ENCODE data around the gene ENC1. TPM values are rescaled to one million over a fixed set of nuclear protein-coding genes. Genes with fewer than 3 reads are reported as not detected.

ENC1 gene
- total and polyA plus RNA-seq, 2 experiments from 2014 or later: 14.6 to 15.3 TPM

DNA sequence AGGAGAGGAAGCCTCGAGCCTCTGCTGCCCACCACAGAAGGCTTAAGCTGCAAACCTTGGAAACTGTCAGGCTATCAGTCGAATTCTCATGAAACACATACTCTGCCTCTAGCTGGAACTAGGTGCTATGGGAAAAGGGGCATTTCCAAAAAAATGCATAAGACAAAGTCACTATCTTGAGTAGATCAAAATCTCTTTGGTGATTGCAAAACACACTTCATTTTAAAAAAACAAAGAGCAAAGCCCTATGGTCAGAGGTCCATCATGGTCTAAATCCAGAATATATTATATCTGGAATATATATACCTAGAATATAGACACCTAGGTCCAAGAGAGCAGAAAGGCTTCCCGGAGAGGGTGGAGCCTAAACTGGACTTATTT, 59.8 kb downstream of the ENC1 start:
- no peak overlapping the region for H3K4me2 ChIP-seq (ENCODE audit: unreplicated experiment)
- 81 to 92% methylated on average over 3 of the region's 3 CpGs for WGBS, 2 experiments (ENCODE audit: low coverage in 1 of 2, low lambda C conversion rate in 2 of 2, missing lambda C conversion rate in 2 of 2)
- H3F3A ChIP-seq (ENCODE audit: insufficient read depth): peaks cover 7% of the 10 kb centered on the region; the same call in 1 of the 2 replicates
- H3K4me1 ChIP-seq (ENCODE audit: insufficient read depth): peaks cover 13% of the 10 kb centered on the region
- TF ChIP-seq EZH2 (IDR thresholded peaks at IDR 0.05; ENCODE audit: insufficient read depth, poor library complexity, severe bottlenecking) (no peak), EZH2phosphoT487 (IDR thresholded peaks at IDR 0.05; ENCODE audit: insufficient read depth, low read depth) (no peak)
- no peaks in the 10 kb centered on the region for H4K20me1 ChIP-seq (ENCODE audit: insufficient read depth)
- H3K9ac ChIP-seq: no peak overlapping the region
- no peaks in the 10 kb centered on the region for H3K9me3 ChIP-seq (ENCODE audit: low read depth)
- H2AFZ ChIP-seq: no peak overlapping the region
- in situ Hi-C loops (cut with MboI): no loop called here
- DNase-seq: no peak
- H3K79me2 ChIP-seq (ENCODE audit: insufficient read depth): no peaks in the 10 kb centered on the region
- no peaks in the 10 kb centered on the region for H3K27me3 ChIP-seq (replicated peaks; ENCODE audit: insufficient read depth)
- no peaks in the 10 kb centered on the region for H3K9me2 ChIP-seq (ENCODE audit: insufficient read depth)
- H3K36me3 ChIP-seq (ENCODE audit: low read depth): no peaks in the 10 kb centered on the region
- no peak overlapping the region for H3K4me3 ChIP-seq
- no peak overlapping the region for H3K27ac ChIP-seq

DNA sequence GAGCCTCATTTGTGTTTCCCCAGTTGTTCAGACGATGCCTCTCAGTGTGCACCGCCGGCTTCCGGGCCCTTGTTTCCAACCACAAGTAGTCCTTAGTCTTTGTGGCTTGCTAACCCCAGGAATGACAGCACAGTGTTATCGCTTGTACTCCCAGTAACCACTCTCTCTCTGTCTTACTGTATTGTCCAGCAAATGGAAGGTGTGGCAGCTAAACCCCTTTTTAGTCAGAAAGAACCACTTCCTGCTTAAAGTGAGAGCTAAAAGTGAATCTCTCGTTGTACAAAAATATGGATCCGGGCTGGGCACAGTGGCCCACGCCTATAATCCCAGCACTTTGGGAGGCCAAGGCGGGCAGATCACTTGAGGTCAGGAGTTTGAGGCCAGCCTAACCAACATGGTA, 61.3 kb downstream of the ENC1 start:
- peaks cover 21% of the 10 kb centered on the region for H3K4me1 ChIP-seq (ENCODE audit: insufficient read depth)
- in situ Hi-C loops (cut with MboI): no loop called here
- H3K27ac ChIP-seq: no peak overlapping the region
- H3K9ac ChIP-seq: no peak overlapping the region
- no peaks in the 10 kb centered on the region for H3K9me2 ChIP-seq (ENCODE audit: insufficient read depth)
- no peak overlapping the region for H3K4me2 ChIP-seq (ENCODE audit: unreplicated experiment)
- no peaks in the 10 kb centered on the region for H3K27me3 ChIP-seq (replicated peaks; ENCODE audit: insufficient read depth)
- no peak overlapping the region for H2AFZ ChIP-seq
- no peak for DNase-seq
- H3K36me3 ChIP-seq (ENCODE audit: low read depth): no peaks in the 10 kb centered on the region
- H3K4me3 ChIP-seq: no peak overlapping the region
- no peaks in the 10 kb centered on the region for H4K20me1 ChIP-seq (ENCODE audit: insufficient read depth)
- 97 to 99% methylated on average over 9 of the region's 9 CpGs for WGBS, 2 experiments (ENCODE audit: low coverage in 1 of 2, low lambda C conversion rate in 2 of 2, missing lambda C conversion rate in 2 of 2)
- H3K79me2 ChIP-seq (ENCODE audit: insufficient read depth): no peaks in the 10 kb centered on the region
- no peak for TF ChIP-seq EZH2phosphoT487 (IDR thresholded peaks at IDR 0.05; ENCODE audit: insufficient read depth, low read depth)
- no peak for TF ChIP-seq EZH2 (IDR thresholded peaks at IDR 0.05; ENCODE audit: insufficient read depth, poor library complexity, severe bottlenecking)
- H3K9me3 ChIP-seq (ENCODE audit: low read depth): no peaks in the 10 kb centered on the region
- peaks cover 7% of the 10 kb centered on the region; the same call in 1 of the 2 replicates for H3F3A ChIP-seq (ENCODE audit: insufficient read depth)

DNA sequence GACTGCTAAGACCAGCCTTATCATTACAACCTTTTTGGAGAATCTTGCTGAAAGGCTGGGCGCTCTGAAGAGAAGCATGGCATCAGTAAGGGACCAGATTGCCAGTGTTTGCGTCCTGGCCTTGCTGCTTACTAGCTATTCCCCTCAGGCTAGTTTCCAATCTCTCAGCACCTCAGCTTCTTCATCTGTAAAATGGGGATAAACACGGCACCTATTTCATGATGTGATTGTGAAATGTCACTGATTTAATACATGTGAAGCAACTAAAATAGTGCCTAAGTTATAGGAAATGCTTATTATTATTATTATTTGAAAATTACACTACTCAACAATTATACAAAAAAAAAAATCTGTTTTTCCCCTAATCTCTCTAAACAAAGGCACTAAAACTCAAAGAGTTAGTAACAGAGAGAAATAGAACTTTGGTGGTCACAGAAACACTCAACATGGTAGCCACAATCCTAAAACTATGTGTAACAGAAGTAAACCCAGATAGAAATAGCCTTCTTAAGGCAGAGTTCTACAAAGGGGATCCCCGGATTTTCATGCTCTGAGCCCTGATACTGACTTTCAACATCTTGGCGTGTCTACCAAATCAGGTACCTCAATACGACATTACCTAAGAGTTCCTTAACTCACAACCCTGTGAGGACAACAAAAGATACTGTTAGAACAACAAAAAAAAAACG, 62.0 kb downstream of the ENC1 start:
- no peak for DNase-seq
- no peak for TF ChIP-seq EZH2 (IDR thresholded peaks at IDR 0.05; ENCODE audit: insufficient read depth, poor library complexity, severe bottlenecking)
- no peak for TF ChIP-seq EZH2phosphoT487 (IDR thresholded peaks at IDR 0.05; ENCODE audit: insufficient read depth, low read depth)
- H3K9me3 ChIP-seq (ENCODE audit: low read depth): no peaks in the 10 kb centered on the region
- in situ Hi-C loops (cut with MboI): no loop called here
- H3K36me3 ChIP-seq (ENCODE audit: low read depth): no peaks in the 10 kb centered on the region
- H3K4me2 ChIP-seq (ENCODE audit: unreplicated experiment): no peak overlapping the region
- no peak overlapping the region for H3K4me3 ChIP-seq
- H3K27ac ChIP-seq: no peak overlapping the region
- no peaks in the 10 kb centered on the region for H3K27me3 ChIP-seq (replicated peaks; ENCODE audit: insufficient read depth)
- peaks cover 21% of the 10 kb centered on the region for H3K4me1 ChIP-seq (ENCODE audit: insufficient read depth)
- no peaks in the 10 kb centered on the region for H3K79me2 ChIP-seq (ENCODE audit: insufficient read depth)
- peaks cover 7% of the 10 kb centered on the region; the same call in 1 of the 2 replicates for H3F3A ChIP-seq (ENCODE audit: insufficient read depth)
- H2AFZ ChIP-seq: no peak overlapping the region
- 93 to 97% methylated on average over 7 of the region's 7 CpGs for WGBS, 2 experiments (ENCODE audit: low coverage in 1 of 2, low lambda C conversion rate in 2 of 2, missing lambda C conversion rate in 2 of 2)
- no peaks in the 10 kb centered on the region for H3K9me2 ChIP-seq (ENCODE audit: insufficient read depth)
- no peaks in the 10 kb centered on the region for H4K20me1 ChIP-seq (ENCODE audit: insufficient read depth)
- no peak overlapping the region for H3K9ac ChIP-seq

Other genes with a start within 250 kb of the ENC1 start
- 106 and 109 TPM in 2 replicates for gene HEXB, start 44.5 kb upstream of the ENC1 start, total RNA-seq (2014; rRNA removed; shearing (Covaris generic))
- 127 TPM in 2 replicates for gene HEXB, start 44.5 kb upstream of the ENC1 start, polyA plus RNA-seq (2016; fragmentation: Nextera tagmentation; extraction: Ambion mirVana)
- gene GFM2, start 126.4 kb upstream of the ENC1 start, total RNA-seq (2014; rRNA removed; shearing (Covaris generic)): 35.9 and 42.2 TPM in 2 replicates
- gene GFM2, start 126.4 kb upstream of the ENC1 start, polyA plus RNA-seq (2016; fragmentation: Nextera tagmentation; extraction: Ambion mirVana): 21.6 and 23.3 TPM in 2 replicates
- 51.9 and 59.3 TPM in 2 replicates for gene NSA2, start 126.5 kb upstream of the ENC1 start, total RNA-seq (2014; rRNA removed; shearing (Covaris generic))
- 53.6 and 55.7 TPM in 2 replicates for gene NSA2, start 126.5 kb upstream of the ENC1 start, polyA plus RNA-seq (2016; fragmentation: Nextera tagmentation; extraction: Ambion mirVana)
- 0.22 TPM in 1 of 2 replicates, not detected in the other for gene FAM169A, start 225.7 kb upstream of the ENC1 start, total RNA-seq (2014; rRNA removed; shearing (Covaris generic))
- 0.08 TPM in 1 of 2 replicates, not detected in the other for gene FAM169A, start 225.7 kb upstream of the ENC1 start, polyA plus RNA-seq (2016; fragmentation: Nextera tagmentation; extraction: Ambion mirVana)